NCI-H524 (cell line): Measurements from ENCODE around the gene GLCCI1.

Source experiments
- DNase-seq, 2 experiments: peaks; one replicate each; lab custom pipeline; 2025; lab: John Stamatoyannopoulos, UW

Gene GLCCI1

DNA sequence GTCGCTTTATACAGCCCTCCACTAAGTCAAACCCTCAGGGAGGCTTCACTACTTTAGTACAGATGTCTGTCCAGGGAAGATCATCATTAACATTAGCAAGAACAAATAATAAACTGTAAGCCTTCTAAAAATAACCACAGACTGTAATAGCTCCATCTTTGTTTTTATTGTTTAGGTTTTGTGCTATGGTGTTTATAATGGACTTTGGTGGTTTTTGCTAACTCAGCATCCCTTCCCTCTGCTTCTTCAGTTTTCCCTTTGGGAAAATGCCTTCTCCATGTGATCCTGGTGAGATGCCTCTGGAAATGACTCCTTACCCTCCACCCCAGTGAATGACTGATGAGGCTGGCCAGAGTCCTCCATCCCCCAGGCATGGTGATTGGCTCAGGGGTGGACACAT, 162.1 kb downstream of the GLCCI1 start:
- DNase-seq, result no peak

DNA sequence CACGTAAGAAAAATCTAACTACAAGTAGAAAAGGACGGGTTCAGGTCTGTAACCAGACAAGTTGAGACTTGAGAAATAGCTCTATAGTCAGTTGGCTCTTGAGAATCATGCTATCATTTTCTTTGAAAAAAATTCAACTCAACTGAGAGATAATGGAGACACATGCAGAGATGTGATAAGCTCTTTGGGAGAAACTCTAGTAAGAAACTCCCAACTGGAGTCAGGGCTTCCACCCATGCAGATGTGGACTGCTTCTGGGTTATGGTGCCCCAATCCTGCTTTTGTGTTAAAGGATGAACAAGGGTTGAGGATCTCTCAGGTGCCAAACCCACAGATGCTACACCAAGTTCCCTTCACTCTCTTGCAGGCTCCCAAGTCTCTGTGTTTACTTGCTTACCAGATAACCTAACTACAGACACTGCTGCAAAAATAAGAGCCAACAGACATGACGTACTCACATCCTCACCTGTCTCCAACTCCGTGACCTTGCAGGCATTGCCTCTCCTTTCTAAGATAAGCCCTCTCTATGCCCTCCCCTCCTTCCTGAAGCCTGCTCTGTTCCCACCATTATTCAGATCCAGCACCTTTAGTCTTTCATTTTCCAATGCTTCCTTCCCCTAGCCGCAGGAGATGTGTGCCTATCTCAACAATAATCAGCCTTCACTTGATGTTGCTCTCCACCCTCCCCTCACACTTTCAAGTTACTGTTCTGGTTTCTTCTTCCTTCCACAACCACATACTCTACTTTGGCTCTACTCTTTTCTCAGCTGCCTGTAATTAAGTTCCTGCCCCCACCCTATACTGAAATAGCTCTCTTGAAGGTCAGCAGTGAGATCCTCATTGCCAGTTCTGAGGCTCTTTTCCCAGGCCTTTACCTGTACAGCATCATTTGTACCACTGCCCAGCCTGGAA, 163.4 kb downstream of the GLCCI1 start:
- no peak for DNase-seq

DNA sequence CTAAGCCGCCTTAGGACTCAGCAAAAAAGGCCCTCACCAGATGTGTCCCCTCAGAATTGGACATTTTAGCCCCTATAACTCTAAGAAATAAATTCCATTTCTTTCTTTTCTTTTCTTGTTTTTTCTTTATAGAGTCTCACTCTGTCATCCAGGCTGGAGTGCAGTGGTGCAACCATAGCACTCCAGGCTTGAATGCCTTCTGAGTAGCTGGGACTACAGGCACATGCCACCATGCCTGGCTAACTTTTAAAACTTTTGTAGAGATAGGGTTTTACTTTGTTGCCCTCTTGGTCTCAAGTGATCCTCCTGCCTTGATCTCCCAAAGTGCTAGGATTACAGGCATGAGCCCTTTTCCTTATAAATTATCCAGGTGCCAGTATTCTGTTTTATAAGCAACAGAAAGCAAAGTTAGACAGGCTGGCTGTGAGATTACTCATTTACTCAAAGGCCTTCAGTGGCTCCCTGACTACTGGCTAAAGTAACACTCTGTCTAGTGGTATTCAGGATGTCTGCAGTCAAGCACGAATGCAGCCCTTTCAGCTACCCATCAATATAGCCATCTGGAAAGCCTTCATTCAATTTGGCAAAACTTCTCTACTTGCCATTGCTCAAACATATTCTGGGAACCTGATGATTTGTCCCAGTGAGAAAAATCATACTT, 164.7 kb downstream of the GLCCI1 start:
- no peak for DNase-seq

DNA sequence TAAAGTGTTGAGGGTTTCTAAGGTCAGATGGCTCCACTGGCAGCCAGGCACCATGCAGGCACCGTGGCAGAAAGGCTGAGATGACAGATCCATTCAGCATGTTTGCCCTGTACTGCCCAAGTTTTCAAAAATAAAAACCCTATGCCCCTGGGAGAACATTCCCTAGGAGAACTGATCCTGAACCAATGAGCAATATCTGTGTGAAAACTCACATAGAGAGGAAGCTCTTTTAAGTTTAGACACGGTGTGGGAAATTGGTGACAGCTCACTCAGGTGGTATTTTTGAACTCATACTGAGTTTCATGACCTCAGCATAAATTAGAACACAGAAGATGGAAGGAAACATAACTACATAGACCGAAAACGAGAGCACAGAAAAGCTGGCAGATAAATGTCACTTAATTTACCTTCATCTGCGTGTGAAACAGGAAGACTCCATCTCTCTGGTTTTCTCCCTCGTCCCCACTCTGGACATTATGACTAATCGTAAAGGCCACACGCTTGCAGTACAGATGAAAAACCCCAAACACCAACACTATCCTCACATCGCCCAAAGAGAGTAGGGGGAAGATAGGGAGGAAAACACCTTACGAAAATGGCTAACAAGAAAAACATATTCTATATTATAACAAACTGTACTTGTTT, 165.6 kb downstream of the GLCCI1 start:
- DNase-seq, result no peak

DNA sequence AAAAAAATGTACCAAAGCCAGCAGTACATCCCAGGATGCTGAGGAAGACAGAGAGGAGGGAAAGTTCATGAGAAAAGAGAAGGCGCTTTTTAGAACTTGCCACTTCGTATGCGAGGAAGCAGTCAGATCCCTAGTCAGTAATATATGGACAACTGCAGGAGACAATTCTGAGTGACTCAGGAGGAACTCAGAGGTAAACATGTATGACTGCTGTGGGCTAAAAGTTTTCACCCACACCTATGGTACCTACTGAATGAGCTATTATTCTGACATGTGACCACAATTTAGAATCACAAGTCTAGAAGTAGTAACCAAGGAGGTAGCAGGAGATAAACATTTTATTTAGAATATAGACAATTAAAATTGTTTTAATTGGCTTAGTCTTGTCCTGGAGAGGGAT, 166.8 kb downstream of the GLCCI1 start:
- DNase-seq, result no peak

DNA sequence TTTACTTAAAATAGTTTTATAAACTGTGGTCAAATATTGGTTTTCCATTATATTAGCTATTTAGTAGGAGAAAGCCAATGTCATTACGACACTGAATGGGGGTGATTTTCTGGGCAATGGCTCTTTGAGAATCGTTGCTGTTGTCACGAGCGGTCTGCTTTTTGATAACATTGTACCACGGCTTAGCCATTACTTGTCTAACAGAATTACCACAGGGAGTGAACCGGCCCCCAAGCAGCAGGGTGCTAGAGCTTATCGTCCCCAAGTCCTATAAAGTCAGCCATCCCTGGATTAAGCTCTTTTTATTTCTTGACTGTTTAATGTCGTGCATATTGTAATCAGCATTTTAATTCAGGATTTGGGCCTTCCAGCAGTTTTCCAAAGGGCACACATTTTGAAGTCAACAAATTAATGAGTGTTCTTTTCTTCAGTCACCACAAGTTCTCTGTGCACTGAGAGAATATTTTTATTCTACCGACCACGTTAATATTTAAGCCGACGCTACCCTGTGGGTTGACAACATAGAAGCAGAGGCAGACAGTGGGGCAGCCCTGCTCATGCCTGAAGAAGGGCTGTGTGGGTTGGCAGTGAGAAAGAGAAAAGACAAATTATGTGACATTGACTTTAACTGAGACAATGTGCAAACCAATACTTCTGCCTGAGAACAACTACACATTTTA, 167.6 kb downstream of the GLCCI1 start:
- DNase-seq, result no peak
